NB4 (cell line): ENCODE data around the gene FAM120C.

Experiments used
- DNase-seq: peaks from one replicate; pipeline ENCODE4 v3.0.0; 2010; ENCODE audit warnings: low read depth
- H3K4me3 ChIP-seq: one replicate; pipeline ENCODE4 v1.5.1; 2011; ENCODE audit warnings: mild to moderate bottlenecking, low read depth, low read length, moderate library complexity
- CTCF ChIP-seq: IDR thresholded peaks from one replicate; pipeline ENCODE4 v1.5.1; 2012; ENCODE audit warnings: low read depth, low read length
- MAX ChIP-seq: IDR thresholded peaks from 2 replicates; pipeline ENCODE4 v1.6.1; 2011; ENCODE audit warnings: low read depth, low read length
- MYC ChIP-seq: IDR thresholded peaks from 2 replicates; pipeline ENCODE4 v1.6.1; 2011; ENCODE audit warnings: low read depth, low read length
- POLR2A ChIP-seq: IDR thresholded peaks from 2 replicates; pipeline ENCODE4 v1.6.1; 2011; ENCODE audit warnings: mild to moderate bottlenecking; ENCODE audit not compliant: insufficient read length; ENCODE audit errors: extremely low read depth

Gene FAM120C

DNA sequence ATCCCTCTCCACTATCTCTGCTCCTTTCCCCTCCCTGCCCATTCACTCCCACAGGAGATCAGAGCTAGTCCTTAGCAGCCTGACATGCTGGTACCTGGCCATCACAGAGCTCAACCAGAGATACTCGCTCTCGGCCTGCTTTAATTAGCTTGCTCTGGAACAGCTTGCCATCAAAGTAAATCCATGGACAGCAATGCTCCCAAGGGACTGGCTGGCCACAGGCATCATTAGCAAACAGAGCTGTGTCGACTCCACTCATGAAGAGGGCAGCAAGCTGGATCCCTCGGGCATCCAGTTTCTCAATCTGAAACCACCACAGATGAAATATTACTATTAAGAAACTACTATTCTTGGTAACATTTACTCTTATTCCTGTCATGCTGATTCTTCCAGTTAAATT is 95.4 kb downstream of the FAM120C start:
- DNase-seq = no peak
- TF ChIP-seq POLR2A (no peak), MYC (no peak)
- no peak overlapping the region for H3K4me3 ChIP-seq

DNA sequence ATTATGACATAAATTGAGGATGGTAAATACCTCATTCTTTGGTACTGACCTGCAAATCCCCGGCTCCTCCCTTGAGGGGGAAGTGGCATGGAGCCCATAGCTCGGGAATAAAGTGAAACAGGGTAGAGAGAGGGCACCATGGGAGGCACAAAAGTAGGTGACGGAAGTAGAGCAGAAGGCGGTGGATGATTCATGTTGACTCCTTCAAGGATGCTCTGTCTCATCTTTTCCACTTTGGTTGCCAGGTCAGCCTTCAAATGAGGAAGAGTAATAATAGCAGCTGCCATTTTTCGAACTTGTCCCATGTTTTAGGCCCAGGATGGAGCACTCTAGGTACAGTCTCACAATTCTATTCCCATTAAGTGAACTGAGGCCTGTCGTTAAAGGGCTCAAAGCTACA is 97.4 kb downstream of the FAM120C start:
- TF ChIP-seq MAX (no peak), POLR2A (no peak), MYC (no peak), CTCF (no peak)
- no peak for DNase-seq
- no peak overlapping the region for H3K4me3 ChIP-seq

DNA sequence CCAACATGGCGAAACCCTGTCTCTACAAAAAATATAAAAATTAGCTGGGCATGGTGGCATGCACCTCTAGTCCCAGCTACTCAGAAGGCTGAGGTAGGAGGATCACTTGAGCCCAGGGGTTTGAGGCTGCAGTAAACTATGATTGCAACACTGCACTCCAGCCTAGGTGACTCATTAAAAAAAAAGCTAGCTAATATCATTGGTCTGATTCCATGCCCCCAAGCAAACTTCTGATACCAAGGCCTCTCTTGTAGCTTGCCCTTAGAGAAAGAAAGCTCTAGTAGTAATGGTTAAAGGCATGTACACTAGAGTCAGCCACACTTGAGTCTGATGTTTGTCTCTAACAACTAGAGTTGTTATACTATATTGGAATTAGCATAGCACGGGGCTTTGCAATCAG is 106.2 kb downstream of the FAM120C start:
- peak; percentile 28 for DNase-seq
- H3K4me3 ChIP-seq = no peak overlapping the region
- TF ChIP-seq MAX = no peak
- TF ChIP-seq MYC = no peak
- no peak for TF ChIP-seq POLR2A
- TF ChIP-seq CTCF = no peak

DNA sequence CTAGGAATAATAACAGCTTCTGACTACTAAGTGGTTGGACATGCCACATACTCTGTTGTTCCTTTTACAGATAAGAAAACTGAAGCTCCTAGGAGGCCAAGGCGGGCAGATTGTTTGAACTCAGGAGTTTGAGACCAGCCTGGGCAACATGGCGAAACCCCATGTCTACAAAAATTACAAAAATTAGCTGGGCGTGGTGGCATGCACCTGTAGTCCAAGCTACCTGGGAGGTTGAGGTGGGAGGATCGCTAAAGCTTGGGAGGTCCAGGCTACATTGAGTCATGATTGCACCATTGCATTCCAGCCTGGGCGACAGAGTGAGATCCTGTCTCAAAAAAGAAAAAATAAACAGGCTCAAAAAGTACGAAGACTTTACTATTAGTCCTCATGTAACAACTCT is 108.2 kb downstream of the FAM120C start:
- H3K4me3 ChIP-seq = no peak overlapping the region
- DNase-seq = no peak
- no peak for TF ChIP-seq MAX
- TF ChIP-seq MYC = no peak
- no peak for TF ChIP-seq POLR2A
- TF ChIP-seq CTCF = no peak

GRCh38 chrX:54067766-54068165 is 115.3 kb downstream of the FAM120C start:
- peak; percentile 43 for DNase-seq
- no peak overlapping the region for H3K4me3 ChIP-seq
- TF ChIP-seq POLR2A (no peak), CTCF (no peak)

DNA sequence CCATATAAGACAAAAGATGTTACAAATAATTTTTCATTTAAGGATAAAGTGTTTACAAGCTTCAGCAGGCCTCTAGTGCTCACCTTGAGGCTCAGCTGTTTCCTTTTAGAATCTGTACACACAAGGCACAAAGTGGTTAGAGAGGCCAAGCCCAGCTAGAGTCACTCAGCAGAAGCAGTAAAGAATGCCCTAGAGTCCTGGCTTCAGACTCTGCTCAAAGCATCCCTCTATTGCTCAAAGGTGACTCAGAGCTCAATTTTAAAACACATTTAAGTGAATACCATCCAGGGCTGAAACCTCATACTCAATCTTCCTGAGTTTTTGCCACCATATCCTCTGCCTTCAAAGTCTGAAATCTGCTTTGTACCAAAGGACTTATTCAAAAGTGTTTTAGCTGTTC is 116.2 kb downstream of the FAM120C start:
- no peak for DNase-seq
- no peak overlapping the region for H3K4me3 ChIP-seq
- no peak for TF ChIP-seq POLR2A
- no peak for TF ChIP-seq MAX
- TF ChIP-seq MYC = no peak
- TF ChIP-seq CTCF = no peak
